GM18502 (cell line): Measurements from ENCODE around the gene TTL.
"Not testable (repeated sequence)": the region's sequence is repeated elsewhere in the genome, so short reads cannot be mapped to it uniquely, and the experiment has no call there.

Experiments used
- ATAC-seq: cut with Tn5 transposase; IDR thresholded peaks from one replicate; pipeline ENCODE4 v1.9.1; 2021; ENCODE audit warnings: mild to moderate bottlenecking; ENCODE audit not compliant: unreplicated experiment, poor library complexity

The TTL gene

GRCh38 chr2:112516801-112517200 lies 34.8 kb downstream of the TTL start:
- ATAC-seq: no peak

- no peak for ATAC-seq
Observed at GRCh38 chr2:112518807-112519206, 36.9 kb downstream of the TTL start.

- ATAC-seq: no peak
Observed at GRCh38 chr2:112519506-112519905, 37.5 kb downstream of the TTL start.

- ATAC-seq: no peak
Observed at GRCh38 chr2:112520234-112520783, 38.4 kb downstream of the TTL start.

GRCh38 chr2:112523291-112523777 lies 41.4 kb downstream of the TTL start:
- no peak for ATAC-seq

- not testable (repeated sequence) for ATAC-seq
Observed at GRCh38 chr2:112524276-112524675, 42.3 kb downstream of the TTL start.

- no peak for ATAC-seq
Observed at GRCh38 chr2:112528541-112528940, 46.6 kb downstream of the TTL start.

- ATAC-seq: no peak
Observed at GRCh38 chr2:112529757-112530156, 47.8 kb downstream of the TTL start.

- ATAC-seq: no peak
Observed at GRCh38 chr2:112530728-112531127, 48.8 kb downstream of the TTL start.

GRCh38 chr2:112534826-112535225 lies 52.9 kb downstream of the TTL start:
- no peak for ATAC-seq

GRCh38 chr2:112536665-112537064 lies 54.7 kb downstream of the TTL start:
- not testable (repeated sequence) for ATAC-seq

- ATAC-seq: no peak
Observed at GRCh38 chr2:112539306-112539705, 57.4 kb downstream of the TTL start.

- ATAC-seq: no peak
Observed at GRCh38 chr2:112540906-112541305, 59.0 kb downstream of the TTL start.

- ATAC-seq: peak; percentile 57
Observed at GRCh38 chr2:112541315-112542122, 59.6 kb downstream of the TTL start.

GRCh38 chr2:112542123-112542983 lies 60.4 kb downstream of the TTL start, which contains the start of gene POLR1B:
TSS of gene POLR1B (plus strand) at chr2:112542465. CDS start at chr2:112542495, 30 bp downstream.
- peak; percentile 86 for ATAC-seq

- ATAC-seq: peak; percentile 5
Observed at GRCh38 chr2:112542984-112543661, 61.2 kb downstream of the TTL start.

- ATAC-seq: no peak
Observed at GRCh38 chr2:112547333-112547732, 65.4 kb downstream of the TTL start.

- no peak for ATAC-seq
Observed at GRCh38 chr2:112548980-112549379, 67.0 kb downstream of the TTL start.

GRCh38 chr2:112566104-112566503 lies 84.1 kb downstream of the TTL start:
- no peak for ATAC-seq

- not testable (repeated sequence) for ATAC-seq
Observed at GRCh38 chr2:112566508-112566907, 84.6 kb downstream of the TTL start.
